GM12878 (cell line): ENCODE results near the gene GDA. TPM values are rescaled to one million over a fixed set of nuclear protein-coding genes. Genes with fewer than 3 reads are reported as not detected.

Experiments used
- BHLHE40 ChIP-seq, 2 experiments: fragments of 450-650 bp in 1 of 2; IDR thresholded peaks; 2 replicates each; pipeline ENCODE4 v1.6.1; 2011 to 2017; ENCODE audit warnings: low read depth in 2 of 2, borderline replicate concordance in 1 of 2, improper control_type of control experiment in 1 of 2, low read length in 1 of 2, mild to moderate bottlenecking in 1 of 2
- EED ChIP-seq: sonication (generic); IDR thresholded peaks from 2 replicates; pipeline ENCODE4 v1.6.1; 2016; ENCODE audit warnings: antibody characterized with exemption, low read depth
- HCFC1 ChIP-seq: fragments of 150-350 bp; IDR thresholded peaks from 2 replicates; pipeline ENCODE4 v1.6.1; 2014; ENCODE audit warnings: low read length
- KAT2A ChIP-seq: conservative IDR thresholded peaks from 2 replicates; pipeline ENCODE4 v1.6.1; 2011; ENCODE audit warnings: low read depth, low read length; ENCODE audit not compliant: control insufficient read depth
- MTA2 ChIP-seq: fragments of 450-650 bp; IDR thresholded peaks from 2 replicates; pipeline ENCODE4 v1.6.1; 2016; ENCODE audit warnings: low read depth, mild to moderate bottlenecking, moderate library complexity
- NRF1 ChIP-seq: conservative IDR thresholded peaks from 2 replicates; pipeline ENCODE4 v1.6.1; 2011; ENCODE audit warnings: mild to moderate bottlenecking, low read depth, low read length, improper control_type of control experiment
- RELA ChIP-seq: fragments of 450-650 bp; IDR thresholded peaks from 2 replicates; pipeline ENCODE4 v1.8.0; 2014; ENCODE audit warnings: borderline replicate concordance; ENCODE audit not compliant: partially characterized antibody
- SP1 ChIP-seq: IDR thresholded peaks from one replicate; pipeline ENCODE4 v1.6.1; 2011; ENCODE audit warnings: low read depth, low read length
- STAT1 ChIP-seq: fragments of 450-650 bp; conservative IDR thresholded peaks from 2 replicates; pipeline ENCODE4 v1.6.1; 2014; ENCODE audit warnings: antibody characterized with exemption, mild to moderate bottlenecking
- SUPT20H ChIP-seq: IDR thresholded peaks from 2 replicates; pipeline ENCODE4 v1.6.1; 2011; ENCODE audit warnings: low read depth, mild to moderate bottlenecking, low read length, moderate library complexity, borderline replicate concordance; ENCODE audit not compliant: control insufficient read depth
- TBL1XR1 ChIP-seq: IDR thresholded peaks from 2 replicates; pipeline ENCODE4 v1.6.1; 2012; ENCODE audit warnings: low read depth, low read length, improper control_type of control experiment
- TCF12 ChIP-seq: IDR thresholded peaks from 2 replicates; pipeline ENCODE4 v1.6.1; 2011; ENCODE audit warnings: low read depth, mild to moderate bottlenecking, low read length
- ZNF207 ChIP-seq: fragments of 450-650 bp; IDR thresholded peaks from 2 replicates; pipeline ENCODE4 v1.6.1; 2014; ENCODE audit warnings: antibody characterized with exemption, mild to moderate bottlenecking, borderline replicate concordance
- polyA plus RNA-seq, 11 experiments: library from polyadenylated mRNA; depleted of rRNA in 4 of 11; unstranded in 6 of 11; stranded (reverse) in 5 of 11; fragments of >200 nt; fragmentation: Nextera tagmentation in 4 of 11; fragmentation: Illumina TruSeq in 1 of 11; extraction: Ambion mirVana in 4 of 11; extraction: Trizol in 1 of 11; gene quantifications; 1 replicate in 1 of 11; 2 replicates in 10 of 11; pipeline versions ENCODE4 v1.2.1 to v1.2.3, GENCODE V29; 2011 to 2016; ENCODE audit warnings: inconsistent platforms in 2 of 11, missing spikeins in 2 of 11, low read depth in 1 of 11
- total RNA-seq, 4 experiments: library from RNA; depleted of rRNA in 3 of 4; stranded (reverse); fragments of >200 nt in 3 of 4; fragmentation: Illumina TruSeq in 1 of 4; extraction: Trizol in 1 of 4; gene quantifications; 2 replicates each; pipeline versions ENCODE4 v1.2.1 to v1.2.3, GENCODE V29; 2013 to 2021
- TF ChIP-seq, protein P1 (sequence below): IDR thresholded peaks from 2 replicates; pipeline ENCODE4 v1.6.1; 2012; ENCODE audit warnings: low read depth, low read length, improper control_type of control experiment
- TF ChIP-seq, protein P2 (sequence below): IDR thresholded peaks from 2 replicates; pipeline ENCODE4 v1.6.1; 2012; ENCODE audit warnings: low read length, inconsistent platforms
- TF ChIP-seq, protein P3 (sequence below): IDR thresholded peaks from 2 replicates; pipeline ENCODE4 v1.6.1; 2011; ENCODE audit warnings: low read depth, mild to moderate bottlenecking, low read length, moderate library complexity, borderline replicate concordance; ENCODE audit errors: extremely low read depth
- TF ChIP-seq, protein P4 (sequence below): fragments of 450-650 bp; IDR thresholded peaks from 2 replicates; pipeline ENCODE4 v1.6.1; 2017; ENCODE audit warnings: low read depth, mild to moderate bottlenecking, moderate library complexity
- TF ChIP-seq, protein P5 (sequence below): fragments of 450-650 bp; IDR thresholded peaks from 2 replicates; pipeline ENCODE4 v1.6.1; 2014; ENCODE audit warnings: mild to moderate bottlenecking
- TF ChIP-seq, protein P6 (sequence below): fragments of 150-350 bp; IDR thresholded peaks from 2 replicates; pipeline ENCODE4 v1.6.1; 2014; ENCODE audit warnings: mild to moderate bottlenecking, low read depth, low read length
- TF ChIP-seq, protein P7 (sequence below): fragments of 450-650 bp; IDR thresholded peaks from 2 replicates; pipeline ENCODE4 v1.6.1; 2016; ENCODE audit warnings: mild to moderate bottlenecking

GDA gene
- total and polyA plus RNA-seq, 10 of the 15 experiments (the other 5 are each of a cell fraction or from before 2014, with no cell fraction given): 0.19 to 17.9 (median 0.48) TPM; not detected in 2

DNA sequence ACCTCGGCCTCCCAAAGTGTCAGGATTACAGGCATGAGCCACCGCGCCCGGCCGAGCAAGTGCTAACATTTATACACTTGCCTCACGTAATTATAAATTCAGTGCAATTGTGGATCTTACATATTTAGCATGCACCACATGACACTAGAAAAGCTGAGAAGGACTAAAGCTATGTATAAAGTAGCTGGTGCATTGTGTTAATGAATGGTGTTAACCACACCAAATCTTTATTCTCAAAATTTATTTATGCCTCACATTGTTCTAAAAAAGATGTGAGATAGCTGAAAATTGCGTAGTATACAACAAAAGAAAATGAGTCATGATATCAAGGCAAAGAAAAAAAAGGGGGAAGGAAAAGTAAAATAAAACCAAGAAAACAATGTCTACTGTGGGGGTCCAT is 54.8 kb downstream of the GDA start (continued):
- TF ChIP-seq STAT1 (no peak), RELA (no peak), ZNF207 (no peak), SUPT20H (no peak), KAT2A (no peak), TCF12 (no peak), SP1 (no peak), NRF1 (no peak), EED (no peak), TBL1XR1 (no peak), MTA2 (peak; percentile 63), BHLHE40 (IDR thresholded peaks at IDR 0.05; ENCODE audit: borderline replicate concordance in 1 of 2, low read depth in 2 of 2, low read length in 1 of 2) (0 out of 4 replicates have a peak, but pooled peaks of 1 of the 2 experiments have one; percentile 51), HCFC1 (no peak)
- TF ChIP-seq, protein P1, sequence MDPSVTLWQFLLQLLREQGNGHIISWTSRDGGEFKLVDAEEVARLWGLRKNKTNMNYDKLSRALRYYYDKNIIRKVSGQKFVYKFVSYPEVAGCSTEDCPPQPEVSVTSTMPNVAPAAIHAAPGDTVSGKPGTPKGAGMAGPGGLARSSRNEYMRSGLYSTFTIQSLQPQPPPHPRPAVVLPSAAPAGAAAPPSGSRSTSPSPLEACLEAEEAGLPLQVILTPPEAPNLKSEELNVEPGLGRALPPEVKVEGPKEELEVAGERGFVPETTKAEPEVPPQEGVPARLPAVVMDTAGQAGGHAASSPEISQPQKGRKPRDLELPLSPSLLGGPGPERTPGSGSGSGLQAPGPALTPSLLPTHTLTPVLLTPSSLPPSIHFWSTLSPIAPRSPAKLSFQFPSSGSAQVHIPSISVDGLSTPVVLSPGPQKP: no peak
- TF ChIP-seq, protein P2, sequence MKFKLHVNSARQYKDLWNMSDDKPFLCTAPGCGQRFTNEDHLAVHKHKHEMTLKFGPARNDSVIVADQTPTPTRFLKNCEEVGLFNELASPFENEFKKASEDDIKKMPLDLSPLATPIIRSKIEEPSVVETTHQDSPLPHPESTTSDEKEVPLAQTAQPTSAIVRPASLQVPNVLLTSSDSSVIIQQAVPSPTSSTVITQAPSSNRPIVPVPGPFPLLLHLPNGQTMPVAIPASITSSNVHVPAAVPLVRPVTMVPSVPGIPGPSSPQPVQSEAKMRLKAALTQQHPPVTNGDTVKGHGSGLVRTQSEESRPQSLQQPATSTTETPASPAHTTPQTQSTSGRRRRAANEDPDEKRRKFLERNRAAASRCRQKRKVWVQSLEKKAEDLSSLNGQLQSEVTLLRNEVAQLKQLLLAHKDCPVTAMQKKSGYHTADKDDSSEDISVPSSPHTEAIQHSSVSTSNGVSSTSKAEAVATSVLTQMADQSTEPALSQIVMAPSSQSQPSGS: no peak
- TF ChIP-seq, protein P3, sequence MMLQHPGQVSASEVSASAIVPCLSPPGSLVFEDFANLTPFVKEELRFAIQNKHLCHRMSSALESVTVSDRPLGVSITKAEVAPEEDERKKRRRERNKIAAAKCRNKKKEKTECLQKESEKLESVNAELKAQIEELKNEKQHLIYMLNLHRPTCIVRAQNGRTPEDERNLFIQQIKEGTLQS: no peak
- TF ChIP-seq, protein P4, sequence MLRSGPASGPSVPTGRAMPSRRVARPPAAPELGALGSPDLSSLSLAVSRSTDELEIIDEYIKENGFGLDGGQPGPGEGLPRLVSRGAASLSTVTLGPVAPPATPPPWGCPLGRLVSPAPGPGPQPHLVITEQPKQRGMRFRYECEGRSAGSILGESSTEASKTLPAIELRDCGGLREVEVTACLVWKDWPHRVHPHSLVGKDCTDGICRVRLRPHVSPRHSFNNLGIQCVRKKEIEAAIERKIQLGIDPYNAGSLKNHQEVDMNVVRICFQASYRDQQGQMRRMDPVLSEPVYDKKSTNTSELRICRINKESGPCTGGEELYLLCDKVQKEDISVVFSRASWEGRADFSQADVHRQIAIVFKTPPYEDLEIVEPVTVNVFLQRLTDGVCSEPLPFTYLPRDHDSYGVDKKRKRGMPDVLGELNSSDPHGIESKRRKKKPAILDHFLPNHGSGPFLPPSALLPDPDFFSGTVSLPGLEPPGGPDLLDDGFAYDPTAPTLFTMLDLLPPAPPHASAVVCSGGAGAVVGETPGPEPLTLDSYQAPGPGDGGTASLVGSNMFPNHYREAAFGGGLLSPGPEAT: no peak
- TF ChIP-seq, protein P5, sequence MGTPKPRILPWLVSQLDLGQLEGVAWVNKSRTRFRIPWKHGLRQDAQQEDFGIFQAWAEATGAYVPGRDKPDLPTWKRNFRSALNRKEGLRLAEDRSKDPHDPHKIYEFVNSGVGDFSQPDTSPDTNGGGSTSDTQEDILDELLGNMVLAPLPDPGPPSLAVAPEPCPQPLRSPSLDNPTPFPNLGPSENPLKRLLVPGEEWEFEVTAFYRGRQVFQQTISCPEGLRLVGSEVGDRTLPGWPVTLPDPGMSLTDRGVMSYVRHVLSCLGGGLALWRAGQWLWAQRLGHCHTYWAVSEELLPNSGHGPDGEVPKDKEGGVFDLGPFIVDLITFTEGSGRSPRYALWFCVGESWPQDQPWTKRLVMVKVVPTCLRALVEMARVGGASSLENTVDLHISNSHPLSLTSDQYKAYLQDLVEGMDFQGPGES: no peak
- TF ChIP-seq, protein P6, sequence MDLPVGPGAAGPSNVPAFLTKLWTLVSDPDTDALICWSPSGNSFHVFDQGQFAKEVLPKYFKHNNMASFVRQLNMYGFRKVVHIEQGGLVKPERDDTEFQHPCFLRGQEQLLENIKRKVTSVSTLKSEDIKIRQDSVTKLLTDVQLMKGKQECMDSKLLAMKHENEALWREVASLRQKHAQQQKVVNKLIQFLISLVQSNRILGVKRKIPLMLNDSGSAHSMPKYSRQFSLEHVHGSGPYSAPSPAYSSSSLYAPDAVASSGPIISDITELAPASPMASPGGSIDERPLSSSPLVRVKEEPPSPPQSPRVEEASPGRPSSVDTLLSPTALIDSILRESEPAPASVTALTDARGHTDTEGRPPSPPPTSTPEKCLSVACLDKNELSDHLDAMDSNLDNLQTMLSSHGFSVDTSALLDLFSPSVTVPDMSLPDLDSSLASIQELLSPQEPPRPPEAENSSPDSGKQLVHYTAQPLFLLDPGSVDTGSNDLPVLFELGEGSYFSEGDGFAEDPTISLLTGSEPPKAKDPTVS: no peak
- TF ChIP-seq, protein P7, sequence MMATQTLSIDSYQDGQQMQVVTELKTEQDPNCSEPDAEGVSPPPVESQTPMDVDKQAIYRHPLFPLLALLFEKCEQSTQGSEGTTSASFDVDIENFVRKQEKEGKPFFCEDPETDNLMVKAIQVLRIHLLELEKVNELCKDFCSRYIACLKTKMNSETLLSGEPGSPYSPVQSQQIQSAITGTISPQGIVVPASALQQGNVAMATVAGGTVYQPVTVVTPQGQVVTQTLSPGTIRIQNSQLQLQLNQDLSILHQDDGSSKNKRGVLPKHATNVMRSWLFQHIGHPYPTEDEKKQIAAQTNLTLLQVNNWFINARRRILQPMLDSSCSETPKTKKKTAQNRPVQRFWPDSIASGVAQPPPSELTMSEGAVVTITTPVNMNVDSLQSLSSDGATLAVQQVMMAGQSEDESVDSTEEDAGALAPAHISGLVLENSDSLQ: no peak
